HG02642 (cell line): ENCODE results near the gene TAF1C.

Source experiments
- ATAC-seq: cut with Tn5 transposase; IDR thresholded peaks from one replicate; pipeline ENCODE4 v1.9.1; 2021; ENCODE audit warnings: mild to moderate bottlenecking; ENCODE audit not compliant: unreplicated experiment, poor library complexity

TAF1C gene

DNA sequence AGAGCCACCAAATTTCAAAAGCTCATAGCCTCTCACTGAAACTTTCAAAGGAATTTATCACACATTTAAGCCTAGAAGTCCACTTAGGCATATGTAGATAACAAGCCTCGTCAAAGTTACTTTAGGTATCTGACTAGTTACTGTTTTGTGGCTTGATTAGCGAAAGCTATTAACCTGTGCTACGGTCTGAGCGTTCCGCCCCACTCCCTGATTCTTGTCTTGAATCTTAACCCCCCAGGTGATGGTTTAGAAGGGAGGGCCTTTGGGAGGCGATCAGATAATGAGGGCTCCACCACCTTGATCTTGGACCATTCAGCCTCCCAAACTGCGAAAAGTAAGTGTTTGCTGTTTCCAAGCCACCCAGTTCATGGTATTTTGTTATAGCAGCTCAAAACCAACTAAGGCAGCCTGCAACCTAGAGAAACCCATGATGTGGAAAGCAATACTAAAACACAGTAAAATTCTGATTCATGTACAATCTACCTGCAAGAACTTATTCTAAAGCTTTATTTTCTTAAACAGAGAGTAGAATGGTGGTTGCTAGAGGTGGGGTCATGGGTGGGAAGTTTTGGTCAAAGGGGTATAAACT lies 49.0 kb downstream of the TAF1C start:
- ATAC-seq: no peak

DNA sequence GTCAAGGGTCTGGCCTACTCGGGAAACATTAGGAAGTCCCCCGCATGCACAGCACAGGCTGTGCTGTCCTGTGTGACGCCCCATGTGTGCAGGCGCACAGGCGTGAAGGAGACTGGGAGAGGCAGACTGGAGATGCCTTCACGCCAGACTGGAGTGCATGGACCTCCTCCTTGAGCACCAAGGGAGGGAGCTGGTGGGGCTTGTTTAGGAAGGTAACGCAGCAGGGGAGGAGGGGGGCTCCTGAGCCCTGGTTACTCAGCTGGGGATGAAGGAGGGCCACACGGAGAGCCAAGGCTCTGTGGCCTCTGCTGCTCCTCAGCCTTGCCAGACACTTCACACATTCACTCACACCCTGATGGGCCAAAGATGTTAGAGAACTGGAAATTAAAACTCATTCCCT lies 49.6 kb downstream of the TAF1C start:
- no peak for ATAC-seq

DNA sequence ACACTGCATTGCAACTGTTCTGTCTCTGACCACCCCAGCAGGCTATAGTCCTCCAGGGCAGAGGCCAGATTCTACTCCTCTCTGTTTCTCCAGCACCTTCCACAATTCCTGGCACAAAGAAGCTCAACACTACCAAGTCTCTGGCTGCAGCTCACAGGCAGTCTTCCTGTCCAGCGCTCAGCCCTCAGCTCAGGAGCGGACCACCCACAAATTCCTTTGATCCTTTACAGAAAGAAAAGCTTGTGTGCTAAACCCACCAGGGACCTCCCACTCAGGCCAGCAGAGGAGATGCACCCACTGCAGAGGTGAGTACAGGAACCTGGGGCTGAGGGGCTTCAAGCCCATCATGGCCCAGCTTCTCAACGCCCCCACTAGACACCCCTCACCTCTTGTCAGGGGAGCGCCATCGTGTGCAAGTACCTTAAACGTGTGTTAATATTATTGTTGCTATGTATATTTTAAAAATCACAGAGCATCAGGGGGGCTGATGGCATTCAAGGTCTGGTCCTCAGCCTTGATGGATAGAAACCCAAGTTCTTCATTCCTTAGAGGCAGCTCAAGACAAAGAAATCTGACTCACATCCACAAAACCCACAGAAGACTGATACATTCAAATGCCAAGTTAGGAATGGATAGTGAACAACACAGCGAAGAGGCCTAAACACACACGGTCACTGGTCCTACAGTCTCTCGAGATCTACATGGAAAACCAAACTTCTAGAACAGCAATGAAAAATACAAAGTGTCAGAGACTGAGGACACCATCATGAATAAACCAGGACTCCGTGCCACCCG lies 50.3 kb downstream of the TAF1C start:
- no peak for ATAC-seq

DNA sequence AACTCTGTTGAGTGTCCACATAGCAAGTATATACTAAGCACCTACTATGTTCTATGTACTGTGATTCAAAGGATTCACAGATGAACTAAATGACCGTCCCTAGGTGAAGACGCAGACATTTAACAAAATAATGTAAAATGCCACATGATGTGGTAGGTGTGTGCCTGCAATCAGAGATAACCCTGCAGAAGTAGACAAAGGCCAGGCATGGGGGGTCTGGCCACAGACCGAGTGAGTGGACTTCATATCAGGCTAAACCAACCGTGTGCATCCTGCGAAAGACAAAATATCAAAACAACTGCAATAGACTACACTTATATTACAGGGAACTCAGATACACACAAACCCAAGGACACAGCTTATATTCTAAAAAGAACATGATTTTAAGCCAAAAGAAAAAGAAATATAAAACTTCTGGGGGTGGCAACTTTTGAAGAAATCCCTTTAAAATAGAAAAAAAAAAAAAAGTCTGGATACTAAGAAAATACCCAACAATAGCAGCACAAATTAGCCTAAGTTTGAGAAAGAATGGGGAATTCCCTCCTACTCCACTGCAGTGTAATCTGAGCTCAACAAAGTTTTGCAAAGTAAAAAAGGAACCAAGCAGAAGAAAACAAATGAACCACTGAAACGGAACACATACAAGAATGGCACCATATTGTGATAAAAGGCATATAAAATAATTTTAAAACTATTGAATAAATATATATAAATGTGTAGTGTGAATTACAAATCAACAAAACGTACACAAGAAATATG lies 54.2 kb downstream of the TAF1C start:
- no peak for ATAC-seq

DNA sequence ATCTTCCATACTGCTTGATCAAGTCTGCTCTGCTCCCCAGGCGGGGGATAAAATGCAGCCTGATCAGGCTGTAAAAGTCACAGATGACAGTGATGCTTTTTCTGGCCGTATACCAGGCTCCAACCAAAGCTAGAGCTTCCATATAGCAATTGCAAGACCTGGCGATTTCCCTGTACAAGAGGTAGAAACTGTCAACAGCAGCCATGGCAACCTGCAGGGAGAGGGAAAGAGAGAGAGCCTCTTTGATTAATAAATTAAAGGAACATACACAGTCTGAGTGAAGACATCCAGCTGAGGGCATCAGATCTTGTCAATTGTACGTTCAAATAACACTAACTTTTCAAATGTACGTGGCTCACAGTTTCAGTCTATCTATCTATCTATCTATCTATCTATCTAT lies 55.7 kb downstream of the TAF1C start:
- ATAC-seq: no peak
